Measurements from ENCODE around the gene CDK6. TPM values are rescaled to one million over a fixed set of nuclear protein-coding genes. Genes with fewer than 3 reads are reported as not detected.

The CDK6 gene
- total and polyA plus RNA-seq, 9 of the 15 experiments (the other 6 are each of a cell fraction or from before 2014, with no cell fraction given), result 7.6 to 109 (median 44.4) TPM

GRCh38 chr7:92836489-92836999, at the start of gene CDK6 (continued):
- TF ChIP-seq CREB1 (IDR thresholded peaks at IDR 0.05) (no peak), CREB1 (CRISPR knock-in tag; IDR thresholded peaks at IDR 0.05) (no peak), SNRNP70 (optimal IDR thresholded peaks at IDR 0.05; ENCODE audit: low read depth, low read length) (no peak), ZNF445 (CRISPR knock-in tag; IDR thresholded peaks at IDR 0.05; ENCODE audit: low read depth) (no peak), CHCHD3 (CRISPR knock-in tag; IDR thresholded peaks at IDR 0.05) (no peak), CHD4 (IDR thresholded peaks at IDR 0.05; ENCODE audit: insufficient read depth, insufficient replicate concordance, low read depth, low read length, poor library complexity, severe bottlenecking) (no peak), HINFP (tag; conservative IDR thresholded peaks at IDR 0.05; ENCODE audit: low read depth) (no peak), REST (IDR thresholded peaks at IDR 0.05; ENCODE audit: borderline replicate concordance) (no peak), REST (CRISPR knock-in tag; IDR thresholded peaks at IDR 0.05; ENCODE audit: low read depth) (no peak), HBP1 (CRISPR knock-in tag; IDR thresholded peaks at IDR 0.05) (no peak), ILF3 (IDR thresholded peaks at IDR 0.05; ENCODE audit: borderline replicate concordance) (no peak), ZFPM2 (CRISPR knock-in tag; IDR thresholded peaks at IDR 0.05) (no peak), RAD51 (IDR thresholded peaks at IDR 0.05; ENCODE audit: borderline replicate concordance, low read depth) (no peak), PURB (CRISPR knock-in tag; IDR thresholded peaks at IDR 0.05; ENCODE audit: low read depth) (no peak), ASH1L (IDR thresholded peaks at IDR 0.05; ENCODE audit: borderline replicate concordance, low read depth, partially characterized antibody) (no peak), C11orf30 (IDR thresholded peaks at IDR 0.05; ENCODE audit: low read depth) (no peak), SREBF1 (IDR thresholded peaks at IDR 0.05; ENCODE audit: borderline replicate concordance, low read depth, low read length) (no peak), KAT7 (CRISPR knock-in tag; IDR thresholded peaks at IDR 0.05; ENCODE audit: borderline replicate concordance) (no peak)

All from K562 (cell line).